HepG2 (cell line): ENCODE data around the gene STK11. TPM values are rescaled to one million over a fixed set of nuclear protein-coding genes. Genes with fewer than 3 reads are reported as not detected.

ENCODE experiments used
- ARNT ChIP-seq: fragments of 450-650 bp; IDR thresholded peaks from 2 replicates; pipeline ENCODE4 v1.6.1; 2017
- ASH2L ChIP-seq: fragments of 300-600, 200-600 bp; sonication (generic); IDR thresholded peaks from 2 replicates; pipeline ENCODE4 v1.7.0; 2017; ENCODE audit warnings: low read depth, mild to moderate bottlenecking, moderate library complexity, mixed read lengths, low read length; ENCODE audit not compliant: insufficient read length
- BORCS8-MEF2B ChIP-seq: sonication (generic); formaldehyde crosslinking; IDR thresholded peaks from 2 replicates; pipeline ENCODE4 v1.8.0; 2022; ENCODE audit warnings: mild to moderate bottlenecking, missing genetic modification reagents
- GATAD2A ChIP-seq: IDR thresholded peaks from 2 replicates; pipeline ENCODE4 v1.6.1; 2016
- HDAC1 ChIP-seq: sonication (generic); formaldehyde crosslinking; IDR thresholded peaks from 2 replicates; pipeline ENCODE4 v1.5.1; 2020; ENCODE audit warnings: mild to moderate bottlenecking, missing genetic modification reagents
- LCORL ChIP-seq, 2 experiments: fragments of 450-650 bp in 1 of 2; sonication (generic) in 1 of 2; formaldehyde crosslinking in 1 of 2; IDR thresholded peaks; 2 replicates each; pipeline versions ENCODE4 v1.5.0 to v1.6.1; 2017 to 2020; ENCODE audit warnings: antibody characterized with exemption in 1 of 2, missing genetic modification reagents in 1 of 2
- MTF2 ChIP-seq: sonication (generic); formaldehyde crosslinking; IDR thresholded peaks from 2 replicates; pipeline ENCODE4 v1.5.0; 2020; ENCODE audit warnings: missing genetic modification reagents, borderline replicate concordance
- RAD21 ChIP-seq: fragments of 450-650 bp; formaldehyde crosslinking; IDR thresholded peaks from 2 replicates; pipeline ENCODE4 v1.5.0; 2020; ENCODE audit warnings: mild to moderate bottlenecking
- RBAK ChIP-seq: sonication (generic); formaldehyde crosslinking; IDR thresholded peaks from 2 replicates; pipeline ENCODE4 v1.5.1; 2020; ENCODE audit warnings: mild to moderate bottlenecking, missing genetic modification reagents
- RBFOX2 ChIP-seq: fragments of 200-400 bp; formaldehyde crosslinking; IDR thresholded peaks from 2 replicates; pipeline ENCODE4 v1.6.1; 2017; ENCODE audit warnings: low read depth, mild to moderate bottlenecking, low read length
- SRSF9 ChIP-seq: fragments of 200-400 bp; formaldehyde crosslinking; IDR thresholded peaks from 2 replicates; pipeline ENCODE4 v1.6.1; 2018; ENCODE audit warnings: borderline replicate concordance, mild to moderate bottlenecking, low read depth, low read length; ENCODE audit not compliant: insufficient read depth, poor library complexity, severe bottlenecking
- ZBTB7A ChIP-seq: sonication (generic); formaldehyde crosslinking; IDR thresholded peaks from 2 replicates; pipeline ENCODE4 v1.8.0; 2022; ENCODE audit warnings: mild to moderate bottlenecking, missing genetic modification reagents
- ZFAT ChIP-seq: sonication (generic); formaldehyde crosslinking; conservative IDR thresholded peaks from 2 replicates; pipeline ENCODE4 v1.8.1; 2023; ENCODE audit warnings: missing genetic modification reagents, inconsistent platforms
- ZNF180 ChIP-seq: sonication (generic); formaldehyde crosslinking; IDR thresholded peaks from 2 replicates; pipeline ENCODE4 v1.4.0; 2020; ENCODE audit warnings: low read depth, missing genetic modification reagents, borderline replicate concordance
- ZNF224 ChIP-seq: sonication (generic); formaldehyde crosslinking; IDR thresholded peaks from 2 replicates; pipeline ENCODE4 v1.5.0; 2020; ENCODE audit warnings: mild to moderate bottlenecking, missing genetic modification reagents
- polyA plus RNA-seq, 8 experiments: library from polyadenylated mRNA; depleted of rRNA in 3 of 8; stranded (reverse) in 7 of 8; unstranded in 1 of 8; fragments of >200 nt; fragmentation: Illumina TruSeq in 4 of 8; extraction: Trizol in 4 of 8; gene quantifications; 2 replicates each; pipeline versions ENCODE4 v1.2.1 to v1.2.3, GENCODE V29; 2011 to 2016; ENCODE audit warnings: low read depth in 4 of 8, missing spikeins in 1 of 8, mixed read lengths in 1 of 8; ENCODE audit not compliant: insufficient read depth in 1 of 8
- total RNA-seq, 5 experiments: library from RNA; depleted of rRNA; stranded (reverse); fragments of >200 nt; fragmentation: Illumina TruSeq; extraction: Trizol; gene quantifications; 2 replicates each; pipeline ENCODE4 v1.2.3, GENCODE V29; 2016; ENCODE audit warnings: low read depth in 1 of 5
- TF ChIP-seq, protein P1 (sequence below), 2 experiments: sonication (generic) in 1 of 2; formaldehyde crosslinking in 1 of 2; IDR thresholded peaks; 2 replicates each; pipeline versions ENCODE4 v1.4.0 to v1.6.1; 2016 to 2020; ENCODE audit warnings: borderline replicate concordance in 1 of 2, low read depth in 1 of 2, mild to moderate bottlenecking in 1 of 2, missing genetic modification reagents in 1 of 2
- TF ChIP-seq, protein P2 (sequence below): sonication (generic); formaldehyde crosslinking; IDR thresholded peaks from 2 replicates; pipeline ENCODE4 v1.5.1; 2020; ENCODE audit warnings: missing genetic modification reagents, mild to moderate bottlenecking, borderline replicate concordance
- TF ChIP-seq, protein P3 (sequence below): sonication (generic); IDR thresholded peaks from 2 replicates; pipeline ENCODE4 v1.6.1; 2016; ENCODE audit warnings: low read depth, borderline replicate concordance
- TF ChIP-seq, protein P4 (sequence below): sonication (generic); formaldehyde crosslinking; IDR thresholded peaks from 2 replicates; pipeline ENCODE4 v1.5.1; 2020; ENCODE audit warnings: missing genetic modification reagents, mild to moderate bottlenecking, borderline replicate concordance
- TF ChIP-seq, protein P5 (sequence below): sonication (generic); formaldehyde crosslinking; IDR thresholded peaks from 2 replicates; pipeline ENCODE4 v1.4.0; 2020; ENCODE audit warnings: missing genetic modification reagents

Gene STK11
- total and polyA plus RNA-seq, 2 of the 13 experiments (the other 11 are each of a cell fraction or from before 2014, with no cell fraction given) = 27.5 to 43.6 TPM

DNA sequence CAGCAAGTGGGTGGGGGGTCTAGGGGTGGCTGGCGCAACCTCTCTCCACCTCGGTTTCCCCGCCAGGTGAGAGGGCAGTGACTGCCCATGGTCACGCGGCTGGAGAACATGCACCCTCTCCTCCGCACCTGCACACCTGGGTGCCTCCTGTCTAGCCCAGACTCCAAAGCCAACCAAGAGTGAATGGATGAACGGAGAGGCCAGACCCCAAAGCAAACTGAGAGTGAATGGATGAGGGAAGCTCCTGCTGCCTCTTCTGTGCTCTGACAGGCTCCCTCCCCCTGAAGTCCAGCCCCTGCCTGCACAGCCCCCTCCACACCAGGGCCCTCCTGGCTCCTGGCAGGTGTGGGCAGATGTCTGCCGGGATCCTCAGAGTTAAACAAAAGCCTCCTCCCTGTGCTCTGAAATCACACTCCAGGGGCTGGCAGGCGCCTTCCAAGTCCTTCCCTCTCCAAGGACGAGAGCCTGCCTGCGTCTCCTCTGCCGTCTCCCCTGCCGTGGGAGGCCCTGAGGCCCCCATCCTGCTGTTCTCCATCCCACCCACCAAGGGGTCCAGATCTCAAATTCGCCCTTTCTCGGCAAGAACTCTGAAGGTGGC, 33.7 kb upstream of the STK11 start (continued):
- TF ChIP-seq, protein P1, sequence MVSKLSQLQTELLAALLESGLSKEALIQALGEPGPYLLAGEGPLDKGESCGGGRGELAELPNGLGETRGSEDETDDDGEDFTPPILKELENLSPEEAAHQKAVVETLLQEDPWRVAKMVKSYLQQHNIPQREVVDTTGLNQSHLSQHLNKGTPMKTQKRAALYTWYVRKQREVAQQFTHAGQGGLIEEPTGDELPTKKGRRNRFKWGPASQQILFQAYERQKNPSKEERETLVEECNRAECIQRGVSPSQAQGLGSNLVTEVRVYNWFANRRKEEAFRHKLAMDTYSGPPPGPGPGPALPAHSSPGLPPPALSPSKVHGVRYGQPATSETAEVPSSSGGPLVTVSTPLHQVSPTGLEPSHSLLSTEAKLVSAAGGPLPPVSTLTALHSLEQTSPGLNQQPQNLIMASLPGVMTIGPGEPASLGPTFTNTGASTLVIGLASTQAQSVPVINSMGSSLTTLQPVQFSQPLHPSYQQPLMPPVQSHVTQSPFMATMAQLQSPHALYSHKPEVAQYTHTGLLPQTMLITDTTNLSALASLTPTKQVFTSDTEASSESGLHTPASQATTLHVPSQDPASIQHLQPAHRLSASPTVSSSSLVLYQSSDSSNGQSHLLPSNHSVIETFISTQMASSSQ (IDR thresholded peaks at IDR 0.05; ENCODE audit: low read depth) = no peak
- TF ChIP-seq, protein P1 (CRISPR knock-in tag; IDR thresholded peaks at IDR 0.05; ENCODE audit: borderline replicate concordance) = no peak
- TF ChIP-seq ZBTB7A (CRISPR knock-in tag) = no peak
- no peak for TF ChIP-seq MTF2 (CRISPR knock-in tag)
- TF ChIP-seq GATAD2A (CRISPR knock-in tag) = 0 out of 2 replicates have a peak, but pooled peaks have one; percentile 2
- peak; percentile 4 for TF ChIP-seq RBFOX2
- TF ChIP-seq, protein P2, sequence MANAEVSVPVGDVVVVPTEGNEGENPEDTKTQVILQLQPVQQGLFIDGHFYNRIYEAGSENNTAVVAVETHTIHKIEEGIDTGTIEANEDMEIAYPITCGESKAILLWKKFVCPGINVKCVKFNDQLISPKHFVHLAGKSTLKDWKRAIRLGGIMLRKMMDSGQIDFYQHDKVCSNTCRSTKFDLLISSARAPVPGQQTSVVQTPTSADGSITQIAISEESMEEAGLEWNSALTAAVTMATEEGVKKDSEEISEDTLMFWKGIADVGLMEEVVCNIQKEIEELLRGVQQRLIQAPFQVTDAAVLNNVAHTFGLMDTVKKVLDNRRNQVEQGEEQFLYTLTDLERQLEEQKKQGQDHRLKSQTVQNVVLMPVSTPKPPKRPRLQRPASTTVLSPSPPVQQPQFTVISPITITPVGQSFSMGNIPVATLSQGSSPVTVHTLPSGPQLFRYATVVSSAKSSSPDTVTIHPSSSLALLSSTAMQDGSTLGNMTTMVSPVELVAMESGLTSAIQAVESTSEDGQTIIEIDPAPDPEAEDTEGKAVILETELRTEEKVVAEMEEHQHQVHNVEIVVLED (CRISPR knock-in tag) = no peak
- no peak for TF ChIP-seq ZNF180
- TF ChIP-seq, protein P3, sequence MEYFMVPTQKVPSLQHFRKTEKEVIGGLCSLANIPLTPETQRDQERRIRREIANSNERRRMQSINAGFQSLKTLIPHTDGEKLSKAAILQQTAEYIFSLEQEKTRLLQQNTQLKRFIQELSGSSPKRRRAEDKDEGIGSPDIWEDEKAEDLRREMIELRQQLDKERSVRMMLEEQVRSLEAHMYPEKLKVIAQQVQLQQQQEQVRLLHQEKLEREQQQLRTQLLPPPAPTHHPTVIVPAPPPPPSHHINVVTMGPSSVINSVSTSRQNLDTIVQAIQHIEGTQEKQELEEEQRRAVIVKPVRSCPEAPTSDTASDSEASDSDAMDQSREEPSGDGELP = no peak
- TF ChIP-seq ZNF224 (CRISPR knock-in tag) = no peak
- TF ChIP-seq RAD21 (CRISPR knock-in tag) = no peak
- TF ChIP-seq HDAC1 (CRISPR knock-in tag) = no peak
- no peak for TF ChIP-seq ASH2L
- TF ChIP-seq, protein P4, sequence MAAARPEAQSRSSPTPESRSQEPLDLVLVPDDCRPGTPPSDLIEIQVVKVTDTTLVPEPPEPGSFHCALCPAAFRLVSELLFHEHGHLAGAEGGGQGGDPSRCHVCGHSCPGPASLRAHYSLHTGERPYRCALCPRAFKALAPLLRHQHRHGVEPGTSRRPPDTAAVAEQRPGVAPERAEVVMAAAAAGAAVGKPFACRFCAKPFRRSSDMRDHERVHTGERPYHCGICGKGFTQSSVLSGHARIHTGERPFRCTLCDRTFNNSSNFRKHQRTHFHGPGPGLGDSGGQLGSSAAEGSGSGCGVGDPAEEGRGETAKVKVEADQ (CRISPR knock-in tag) = no peak
- TF ChIP-seq RBAK (CRISPR knock-in tag) = no peak
- no peak for TF ChIP-seq SRSF9
- TF ChIP-seq LCORL (IDR thresholded peaks at IDR 0.05) = no peak
- no peak for TF ChIP-seq LCORL (CRISPR knock-in tag; IDR thresholded peaks at IDR 0.05)
- TF ChIP-seq, protein P5, sequence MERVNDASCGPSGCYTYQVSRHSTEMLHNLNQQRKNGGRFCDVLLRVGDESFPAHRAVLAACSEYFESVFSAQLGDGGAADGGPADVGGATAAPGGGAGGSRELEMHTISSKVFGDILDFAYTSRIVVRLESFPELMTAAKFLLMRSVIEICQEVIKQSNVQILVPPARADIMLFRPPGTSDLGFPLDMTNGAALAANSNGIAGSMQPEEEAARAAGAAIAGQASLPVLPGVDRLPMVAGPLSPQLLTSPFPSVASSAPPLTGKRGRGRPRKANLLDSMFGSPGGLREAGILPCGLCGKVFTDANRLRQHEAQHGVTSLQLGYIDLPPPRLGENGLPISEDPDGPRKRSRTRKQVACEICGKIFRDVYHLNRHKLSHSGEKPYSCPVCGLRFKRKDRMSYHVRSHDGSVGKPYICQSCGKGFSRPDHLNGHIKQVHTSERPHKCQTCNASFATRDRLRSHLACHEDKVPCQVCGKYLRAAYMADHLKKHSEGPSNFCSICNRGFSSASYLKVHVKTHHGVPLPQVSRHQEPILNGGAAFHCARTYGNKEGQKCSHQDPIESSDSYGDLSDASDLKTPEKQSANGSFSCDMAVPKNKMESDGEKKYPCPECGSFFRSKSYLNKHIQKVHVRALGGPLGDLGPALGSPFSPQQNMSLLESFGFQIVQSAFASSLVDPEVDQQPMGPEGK = no peak
- TF ChIP-seq ZFAT (CRISPR knock-in tag) = no peak
- no peak for TF ChIP-seq BORCS8-MEF2B (CRISPR knock-in tag)
- TF ChIP-seq ARNT = no peak
